Germinal center (tissue), 1 donor: ENCODE data around the gene CES5A.
A peak's percentile ranks its signal among the peaks of the same experiment; 100 is the strongest.
"Not testable (repeated sequence)": the region's sequence is repeated elsewhere in the genome, so short reads cannot be mapped to it uniquely, and the experiment has no call there.

ENCODE experiments used
- DNase-seq: peaks from one replicate; pipeline ENCODE4 v3.0.0; 2012; ENCODE audit warnings: mixed read lengths, low spot score

Gene CES5A

DNA sequence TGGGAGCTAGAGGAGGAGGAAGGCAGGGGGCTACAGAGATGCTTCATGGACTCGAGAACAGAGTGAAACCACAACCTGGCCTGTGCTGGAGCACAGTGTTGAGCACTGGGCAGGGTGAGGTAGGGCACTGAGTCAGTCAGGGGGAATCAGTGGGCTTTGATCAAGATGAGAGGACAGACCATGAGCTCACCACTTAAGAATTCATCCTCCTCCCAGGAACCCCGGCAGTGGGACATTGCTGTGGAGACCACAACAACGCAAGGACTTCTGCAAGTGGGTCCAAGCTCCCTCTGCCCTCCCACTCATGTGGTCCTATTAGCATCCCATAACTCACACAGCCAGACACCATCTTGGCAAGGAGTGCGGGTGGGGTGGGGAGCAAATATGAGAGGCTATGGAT lies 1.7 kb upstream of the CES5A start:
- no peak for DNase-seq

DNA sequence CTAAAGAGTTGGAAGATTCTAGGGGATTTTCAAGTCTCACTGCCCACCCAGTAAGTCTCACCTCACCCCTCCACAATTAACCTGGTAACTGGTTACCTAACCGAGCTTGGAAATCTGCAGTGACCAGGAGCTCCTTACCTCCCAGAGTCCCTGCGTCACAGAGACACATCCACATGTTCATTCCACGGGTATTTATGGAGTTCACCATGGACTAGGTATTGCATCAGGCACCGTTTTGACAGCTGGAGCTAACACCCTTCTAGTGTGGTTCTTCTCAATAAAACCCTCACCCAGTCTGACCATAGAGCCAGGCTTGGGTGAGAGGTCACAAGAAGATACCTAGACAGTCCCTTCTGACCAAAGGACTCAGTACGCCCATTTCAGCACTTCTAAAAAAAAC lies 2.1 kb downstream of the CES5A start:
- no peak for DNase-seq

DNA sequence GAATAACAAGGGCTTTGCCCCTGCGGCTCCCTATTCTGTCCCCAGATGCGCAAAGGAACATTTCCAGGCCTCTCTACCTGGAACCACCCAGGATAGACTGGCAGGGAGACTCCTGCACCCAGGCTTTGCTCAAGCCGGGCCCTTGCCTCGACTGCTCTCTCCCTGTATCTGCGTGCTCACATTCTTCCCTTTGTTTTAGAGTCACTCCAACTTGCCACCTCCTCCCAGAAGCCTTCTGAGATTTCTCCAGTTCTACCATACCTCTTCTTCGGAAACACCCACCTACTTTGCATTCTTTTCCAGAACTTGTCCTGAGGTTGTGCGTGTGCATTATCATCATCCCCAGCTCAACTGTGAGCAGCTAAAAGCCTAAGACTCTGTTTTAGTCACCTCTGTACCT lies 3.0 kb downstream of the CES5A start:
- DNase-seq = no peak

DNA sequence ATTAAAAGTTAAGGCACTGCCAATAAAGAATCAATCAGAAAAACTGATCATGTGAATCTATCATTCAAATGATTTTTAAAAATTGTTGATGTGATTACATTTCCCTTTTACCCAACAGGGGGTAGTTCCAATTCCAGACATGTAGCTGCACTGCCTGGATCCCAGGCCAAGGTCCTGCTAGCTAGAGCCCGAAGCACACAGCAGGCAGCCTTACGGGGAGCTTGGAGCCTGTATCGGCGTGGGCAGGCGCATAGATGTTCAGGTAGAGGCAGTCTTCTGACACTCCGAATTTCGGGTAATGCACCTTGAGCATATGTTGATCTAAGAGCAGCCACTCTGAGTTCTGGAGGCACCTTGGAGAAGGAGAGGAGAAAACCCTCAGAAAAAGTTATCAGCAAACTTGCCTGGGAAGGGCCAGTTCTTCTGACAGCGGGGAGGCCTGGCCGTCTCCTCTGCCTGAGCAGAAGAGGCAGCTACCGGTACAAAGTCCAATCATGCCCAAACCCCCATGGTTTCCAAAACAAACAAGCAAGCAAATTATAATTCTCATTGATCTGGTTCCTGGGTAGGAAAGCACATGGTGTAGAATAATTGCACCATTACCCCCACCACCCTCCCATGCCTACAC lies 3.6 kb downstream of the CES5A start:
- DNase-seq = no peak

DNA sequence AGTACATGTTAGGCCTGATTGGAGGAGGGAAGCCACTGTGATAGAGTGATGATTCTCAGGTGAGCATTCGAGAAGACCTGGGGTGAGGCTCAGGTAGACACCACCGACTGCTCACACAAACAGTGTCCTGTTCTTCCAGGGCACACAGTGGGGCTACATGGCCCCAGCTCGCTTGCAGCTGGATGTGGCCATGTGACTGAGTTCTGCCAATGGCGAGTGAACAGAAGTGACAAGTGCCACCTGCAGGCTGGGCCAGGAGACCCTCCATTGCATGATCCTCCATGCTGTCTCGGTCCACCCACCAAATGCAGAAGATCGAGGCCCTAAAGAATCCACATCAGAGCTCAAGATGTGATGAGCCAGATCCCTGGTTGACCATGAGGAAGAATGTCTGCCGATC lies 6.2 kb downstream of the CES5A start:
- DNase-seq = no peak

DNA sequence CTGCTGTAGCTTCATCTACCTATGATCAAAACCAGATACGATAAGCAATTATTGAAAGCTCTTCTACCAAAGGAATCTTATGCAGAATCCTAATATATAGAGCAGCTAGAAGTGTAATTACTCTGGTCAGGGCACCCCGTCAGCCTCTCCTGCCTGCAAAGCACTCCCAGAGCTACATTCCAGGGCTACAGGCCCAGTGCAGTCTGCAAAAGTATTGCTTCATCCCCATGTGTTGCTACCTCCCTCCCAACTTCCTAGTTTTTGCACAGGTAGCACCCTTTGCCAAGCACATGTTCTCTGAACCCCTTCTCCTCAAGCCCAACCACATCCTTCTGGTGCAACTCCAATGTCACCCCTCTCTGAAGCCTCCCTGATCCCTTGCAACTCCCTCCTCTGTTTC lies 7.0 kb downstream of the CES5A start:
- no peak for DNase-seq

DNA sequence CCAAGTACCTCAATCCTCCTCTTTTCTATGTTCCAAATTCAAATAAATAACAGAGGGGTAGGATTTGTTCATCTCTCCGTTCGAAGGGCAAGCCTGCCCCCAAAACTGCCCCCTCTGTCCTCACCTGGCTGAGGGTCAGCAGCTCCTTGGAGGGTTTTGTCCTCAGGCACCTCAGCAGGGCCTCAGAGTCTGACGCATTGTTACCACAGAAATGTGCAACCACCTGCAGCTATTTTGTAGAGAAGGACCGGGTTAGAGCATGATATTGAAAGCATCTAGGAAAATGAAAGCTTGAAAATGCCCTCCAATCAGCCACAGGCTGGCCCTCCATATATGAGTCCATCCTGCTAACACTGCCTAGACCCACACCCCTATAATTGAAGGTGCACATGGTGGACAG lies 13.9 kb downstream of the CES5A start:
- DNase-seq = no peak

DNA sequence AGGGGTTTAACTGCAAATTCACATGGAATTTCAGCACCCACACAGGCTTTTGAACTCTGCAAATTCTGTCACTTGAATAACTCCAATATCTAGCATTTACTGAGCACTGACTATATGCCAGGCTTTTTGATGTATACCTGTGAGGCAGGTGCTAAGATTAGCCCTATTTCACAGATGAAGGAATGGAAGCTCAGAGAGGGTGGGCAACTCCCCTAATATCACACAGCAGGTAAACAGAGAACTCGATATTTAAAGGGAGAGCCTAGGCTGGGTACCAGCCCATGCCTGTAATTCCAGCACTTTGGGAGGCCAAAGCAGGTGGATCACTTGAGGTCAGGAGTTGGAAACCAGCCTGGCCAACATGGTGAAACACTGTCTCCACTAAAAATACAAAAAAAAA lies 17.5 kb downstream of the CES5A start:
- not testable (repeated sequence) for DNase-seq

DNA sequence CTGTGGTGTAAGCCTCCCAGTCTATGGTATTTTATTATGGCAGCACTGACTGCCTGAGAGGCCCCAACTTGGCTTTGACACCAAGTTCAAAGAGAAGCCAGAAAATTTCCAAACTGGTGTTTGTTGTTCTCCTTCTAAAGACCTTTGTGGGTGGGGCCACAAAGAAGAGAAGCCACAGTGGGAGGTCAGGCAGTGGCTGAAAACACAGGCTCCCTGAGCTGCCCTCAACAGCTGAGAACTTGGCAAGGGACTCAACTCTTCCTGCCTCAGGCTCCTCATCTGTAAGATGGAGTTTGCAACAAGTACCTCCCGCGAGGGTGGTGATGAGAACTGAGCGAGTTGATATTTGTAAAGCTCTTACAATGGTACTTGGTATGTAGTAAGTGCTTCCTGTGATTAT lies 18.2 kb downstream of the CES5A start:
- no peak for DNase-seq

DNA sequence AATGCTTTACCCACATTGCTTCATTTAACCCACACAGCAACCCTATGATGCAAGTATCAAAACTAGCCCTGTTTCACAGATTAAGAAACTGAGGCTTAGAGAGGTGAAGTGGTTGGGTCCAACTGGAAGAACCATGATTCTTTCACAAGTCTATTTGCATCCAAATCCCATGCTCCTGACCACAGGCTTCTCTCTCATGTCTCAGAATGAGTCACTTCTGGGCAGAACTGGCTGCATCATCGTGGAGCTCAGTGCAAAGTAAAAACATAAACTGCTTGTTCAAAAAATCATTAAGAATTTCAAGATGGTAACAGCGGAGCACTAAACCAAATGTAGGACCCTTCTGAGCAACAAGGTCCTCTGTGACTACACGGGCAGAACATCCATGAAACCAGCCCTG lies 22.1 kb downstream of the CES5A start:
- DNase-seq = no peak

DNA sequence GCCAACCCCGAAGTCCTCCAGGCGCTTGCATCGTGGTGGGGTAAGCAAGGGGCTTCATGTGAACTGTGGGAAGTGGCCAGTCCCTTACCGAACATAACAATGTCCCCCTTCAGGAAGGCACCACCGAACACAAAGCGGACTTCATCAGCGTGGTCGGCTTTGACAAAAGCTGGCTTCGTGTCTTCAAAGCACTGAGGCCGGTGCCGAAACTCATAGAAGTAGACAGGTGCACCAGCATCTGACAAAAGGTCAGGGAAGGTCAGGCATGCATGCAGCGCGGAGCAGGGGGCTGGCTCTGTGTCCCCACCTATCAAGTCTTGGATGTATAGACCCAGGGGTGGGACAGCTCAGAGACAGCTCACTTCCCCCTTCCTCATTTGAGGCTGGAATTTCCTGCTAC lies 25.6 kb downstream of the CES5A start:
- DNase-seq = no peak

DNA sequence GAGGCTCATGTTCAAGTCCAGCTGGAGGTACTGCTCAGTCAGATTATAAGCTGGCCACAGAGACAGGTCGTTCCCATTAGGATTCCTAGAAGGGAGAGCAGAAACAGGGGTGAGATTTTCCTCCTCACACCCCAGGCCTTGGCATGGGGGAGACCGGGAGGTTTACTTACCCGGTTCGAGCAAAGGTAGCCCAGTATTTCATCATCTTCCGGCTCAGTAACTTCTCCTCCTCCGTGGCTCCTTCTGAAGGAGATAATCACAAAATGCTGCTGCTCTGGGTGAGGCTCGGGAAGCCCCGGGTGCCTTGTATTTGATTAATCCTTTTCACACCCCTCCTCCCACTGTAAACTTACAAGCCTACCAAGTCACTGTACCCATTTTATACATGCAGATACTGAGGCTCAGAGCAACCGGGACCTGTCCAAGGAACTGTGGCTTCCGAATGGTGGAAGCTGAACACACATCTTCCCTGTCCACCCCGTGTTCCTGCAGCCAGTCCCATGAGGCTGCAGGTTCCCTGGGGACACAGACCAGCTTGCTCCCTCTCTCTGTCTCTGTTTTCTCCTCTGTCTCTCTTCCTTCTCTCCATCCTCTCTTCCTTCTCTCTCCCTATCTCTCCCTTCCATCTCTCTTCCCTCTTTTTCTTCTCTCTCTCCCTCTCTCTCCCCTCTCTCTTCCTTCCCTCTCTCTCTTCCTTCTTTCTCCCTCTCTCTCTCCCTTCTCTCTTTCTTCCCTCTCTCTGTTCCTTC lies 28.4 kb downstream of the CES5A start:
- DNase-seq = no peak

DNA sequence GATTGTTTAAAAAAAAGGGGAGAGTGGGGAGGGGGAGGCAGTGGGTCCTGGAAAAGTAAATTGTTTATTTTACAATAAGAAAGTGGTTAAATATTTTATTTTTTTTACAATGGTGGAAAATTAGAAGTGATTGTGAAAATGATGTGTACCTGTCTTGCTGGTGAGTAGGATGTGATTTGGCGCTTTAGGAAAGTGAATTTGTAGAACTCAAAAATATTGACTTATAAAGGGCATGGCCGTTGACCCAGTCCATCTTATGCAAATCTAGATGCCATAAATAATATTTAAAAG lies 32.1 kb downstream of the CES5A start:
- no peak for DNase-seq

DNA sequence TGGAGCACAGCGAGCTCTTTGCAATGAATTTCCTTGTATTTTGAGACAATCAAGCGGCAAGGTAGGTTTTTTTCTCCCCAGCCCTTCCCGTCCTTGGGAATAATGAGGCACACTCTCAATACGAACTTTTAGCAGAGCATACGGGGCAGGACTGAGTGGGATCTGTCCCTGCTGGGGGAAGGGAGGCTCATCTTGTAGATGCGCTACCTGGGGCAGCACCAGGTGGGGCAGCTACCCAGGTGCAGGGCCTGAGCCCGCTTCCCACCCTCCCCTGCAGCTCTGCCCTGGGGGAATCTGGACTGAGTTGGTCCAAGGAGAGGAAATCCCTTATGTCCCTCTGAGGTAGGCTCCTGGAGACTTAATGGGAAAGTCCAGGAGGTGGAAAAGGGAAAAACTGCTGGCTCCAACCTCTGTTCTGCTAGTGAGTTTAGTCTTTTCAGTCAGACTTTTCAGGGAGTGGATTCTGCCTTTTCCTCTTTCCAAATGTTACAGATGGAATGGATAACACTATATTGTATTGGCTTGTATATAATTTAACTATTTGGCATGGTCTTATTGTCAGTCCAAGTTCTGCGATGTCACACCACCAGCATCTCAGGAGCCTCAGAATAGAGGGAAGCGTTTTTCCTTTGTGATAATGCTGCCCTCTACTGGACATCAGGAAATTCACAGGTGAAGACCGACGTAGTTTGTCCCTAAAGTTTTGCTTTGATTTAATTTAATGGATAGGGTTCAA lies 32.6 kb downstream of the CES5A start:
- DNase-seq = peak; percentile 49

DNA sequence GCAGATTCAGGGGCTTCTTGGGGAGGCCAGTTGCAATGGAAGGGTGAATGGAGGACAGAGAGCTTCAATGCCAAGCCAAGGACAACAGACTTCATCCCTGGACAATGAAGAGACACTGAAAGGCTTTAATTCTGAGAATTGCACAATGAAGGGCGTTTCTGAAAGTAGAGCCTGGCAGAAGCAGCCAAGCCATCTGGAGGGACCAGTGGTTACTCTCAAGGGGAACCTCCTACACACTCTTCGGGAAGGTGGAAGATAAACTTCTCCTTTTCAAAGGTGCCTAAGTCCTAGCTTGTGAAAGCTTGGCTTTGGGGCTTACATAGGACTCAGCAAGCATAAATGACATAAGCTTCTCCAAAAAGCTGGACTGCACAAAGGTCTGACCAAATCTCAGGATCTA lies 36.1 kb downstream of the CES5A start:
- no peak for DNase-seq

DNA sequence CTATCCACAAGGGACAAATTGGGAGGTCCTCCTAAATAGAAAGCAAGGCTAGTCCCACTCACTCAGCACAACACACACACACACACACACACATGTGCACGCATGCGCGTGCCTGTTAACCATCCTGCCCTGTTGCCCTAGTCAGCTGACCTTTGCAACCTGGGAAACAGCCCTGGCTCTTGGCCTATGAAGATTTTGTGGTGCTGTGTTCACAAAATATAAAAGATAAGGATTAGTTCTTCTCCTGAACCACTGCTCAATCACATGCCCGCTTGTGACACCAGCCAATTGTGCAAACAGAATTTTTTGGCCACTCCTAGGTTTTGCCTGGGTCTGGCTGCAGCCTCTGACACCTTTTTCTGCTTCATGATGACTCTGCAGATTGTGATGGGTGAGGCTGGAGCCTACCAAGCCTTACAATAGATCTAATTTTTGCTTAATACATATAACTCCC lies 39.0 kb downstream of the CES5A start:
- no peak for DNase-seq

DNA sequence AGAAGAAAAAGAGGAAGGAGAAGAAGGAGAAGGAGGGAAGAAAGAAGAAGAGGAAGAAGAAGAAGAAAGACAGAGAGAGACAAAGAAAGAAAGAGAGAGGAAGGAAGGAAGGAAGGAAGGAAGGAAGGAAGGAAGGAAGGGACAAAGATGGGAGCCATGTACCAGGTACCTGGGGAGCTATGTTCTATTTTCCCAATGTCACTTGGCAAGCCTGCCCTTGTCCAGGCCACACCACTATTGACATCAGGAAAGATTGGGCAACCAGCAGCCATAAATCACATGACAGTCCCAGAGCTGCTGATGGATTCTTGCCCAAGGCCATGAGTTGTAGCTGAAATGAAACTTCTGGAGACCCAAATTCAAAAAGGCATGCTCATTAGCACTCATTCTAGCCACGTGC lies 39.6 kb downstream of the CES5A start:
- DNase-seq = no peak

DNA sequence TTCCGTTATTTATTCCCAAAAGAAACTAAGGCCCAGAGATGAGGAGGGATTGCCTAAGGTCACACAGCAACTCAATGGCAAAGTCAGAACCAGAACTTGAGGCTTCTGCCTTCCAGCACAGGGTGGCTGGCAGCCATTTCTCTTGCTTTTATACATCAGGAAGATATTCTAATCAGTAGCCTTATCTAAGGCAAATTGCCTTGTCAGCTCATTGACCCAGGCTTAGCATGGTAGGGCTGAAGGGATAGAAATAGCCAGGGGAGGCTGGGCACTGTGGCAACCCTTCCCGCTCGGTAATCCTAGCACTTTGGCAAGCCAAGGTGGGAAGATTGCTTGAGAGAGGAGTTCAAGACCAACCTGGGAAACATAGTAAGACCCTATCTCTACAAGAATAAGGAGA lies 40.0 kb downstream of the CES5A start:
- DNase-seq = not testable (repeated sequence)

DNA sequence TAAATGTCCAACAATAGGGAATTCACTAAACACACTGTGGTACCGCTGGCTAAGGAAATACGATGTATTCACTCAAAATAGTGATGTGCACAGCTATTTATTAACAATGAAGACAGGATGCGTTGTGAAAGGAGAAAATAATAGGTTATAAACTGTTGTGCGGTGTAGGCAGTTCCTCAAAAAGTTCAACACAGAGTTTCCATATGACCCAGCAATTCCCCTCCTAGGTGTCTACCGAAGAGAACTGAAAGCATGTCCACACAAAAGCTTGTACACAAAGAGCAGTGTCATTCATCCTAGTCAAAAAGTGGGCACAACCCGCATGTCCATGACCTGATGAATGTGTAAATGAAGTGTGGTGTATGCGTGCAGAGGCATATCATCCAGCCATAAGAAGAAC lies 41.1 kb downstream of the CES5A start:
- no peak for DNase-seq

DNA sequence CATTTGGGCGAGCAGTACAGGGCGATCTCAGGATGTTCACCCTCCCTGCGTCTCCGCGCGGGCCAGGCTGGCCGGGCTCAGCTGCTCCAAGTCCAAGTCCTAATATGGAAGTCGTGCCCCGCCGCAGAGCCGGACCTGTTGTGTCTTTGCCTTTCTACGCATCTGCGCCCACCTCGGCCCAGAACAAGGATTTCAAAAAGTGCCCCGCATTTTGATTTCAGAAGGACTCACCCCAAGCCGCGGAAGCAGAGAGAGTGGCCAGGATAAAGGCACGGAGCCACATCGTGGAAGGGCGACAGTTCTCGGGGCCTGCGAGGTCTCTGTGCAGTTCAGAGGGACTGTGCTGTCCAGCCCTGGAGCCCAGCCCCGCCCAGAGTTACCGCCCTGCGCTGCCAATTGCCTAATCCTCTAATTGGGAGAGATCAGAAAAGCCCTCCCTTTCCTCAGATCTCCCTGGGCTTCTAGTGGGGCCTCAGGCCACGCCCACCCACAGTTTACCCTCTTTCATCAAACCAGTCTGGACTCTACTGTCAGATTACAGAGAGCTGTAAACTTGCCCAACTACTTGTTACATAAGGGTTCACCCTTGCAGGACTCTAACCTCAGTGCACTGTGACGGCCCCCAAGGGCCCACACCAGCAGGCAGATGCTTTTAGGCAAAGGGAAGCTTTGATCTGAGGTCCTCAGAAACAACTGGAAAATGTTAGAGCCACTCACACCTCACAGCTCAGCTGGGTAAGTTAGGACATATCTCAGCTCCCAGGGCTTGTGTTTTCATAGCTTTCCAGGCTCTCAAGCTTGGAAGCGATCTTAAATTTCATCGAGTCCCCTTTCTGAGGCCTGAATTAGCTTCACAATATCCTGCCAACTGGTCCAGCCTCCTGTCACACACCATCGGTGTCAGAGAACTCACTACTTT lies 42.1 kb downstream of the CES5A start, which contains the start of gene CES1:
TSS of gene CES1 (minus strand) at position 324 of the 919 bp plus-strand sequence. CDS start at position 283, 41 bp downstream.
- no peak for DNase-seq

DNA sequence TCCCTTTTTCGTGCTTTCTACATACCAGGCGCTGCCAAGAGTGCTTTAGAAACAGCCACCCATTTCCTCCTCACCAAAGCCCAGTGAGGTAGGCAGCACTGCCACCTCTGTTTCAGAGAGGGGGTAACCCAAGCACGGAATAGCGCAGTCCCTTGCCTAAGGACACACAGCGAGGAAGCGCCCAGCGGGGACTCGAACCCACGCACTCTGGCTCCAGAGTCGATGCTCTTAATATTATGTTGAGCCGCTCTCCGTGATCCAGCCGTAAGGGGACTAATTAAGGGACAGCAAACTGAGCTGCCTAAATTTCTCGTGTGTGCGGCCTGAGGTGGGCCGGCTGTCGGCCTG lies 42.8 kb downstream of the CES5A start:
- DNase-seq = no peak

DNA sequence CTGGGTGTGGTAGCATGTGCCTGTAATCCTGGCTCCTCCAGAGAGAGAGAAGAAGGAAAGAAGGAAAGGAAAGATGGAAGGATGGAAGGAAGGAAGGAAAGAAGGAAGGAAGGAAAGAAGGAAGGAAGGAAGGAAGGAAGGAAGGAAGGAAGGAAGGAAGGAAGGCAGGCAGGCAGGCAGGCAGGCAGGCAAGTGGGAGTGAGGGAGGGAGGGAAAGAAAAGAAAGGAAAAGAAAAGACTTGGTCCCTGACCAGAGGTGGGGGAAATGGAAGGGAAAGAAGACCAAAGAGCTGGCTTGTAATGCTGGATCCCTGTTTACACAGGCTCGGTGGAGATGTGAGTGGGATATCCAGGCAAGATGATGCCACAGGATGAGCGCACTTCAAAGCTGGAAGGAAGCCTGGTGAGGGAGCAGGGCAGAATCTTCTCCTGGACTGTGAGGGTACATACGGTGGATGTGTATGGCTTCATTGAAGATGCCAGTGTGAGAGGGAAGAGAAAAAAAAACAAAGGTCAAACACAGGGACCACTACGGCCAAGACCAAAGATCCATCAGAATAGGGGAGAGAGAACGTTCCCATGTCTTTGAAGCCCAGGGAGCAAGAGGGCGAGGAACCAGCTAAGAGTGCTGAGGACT lies 44.4 kb downstream of the CES5A start:
- DNase-seq = no peak
